ENCODE measurements around the gene EMC6.
"Not testable (repeated sequence)": the region's sequence is repeated elsewhere in the genome, so short reads cannot be mapped to it uniquely, and the experiment has no call there.

The EMC6 gene

DNA sequence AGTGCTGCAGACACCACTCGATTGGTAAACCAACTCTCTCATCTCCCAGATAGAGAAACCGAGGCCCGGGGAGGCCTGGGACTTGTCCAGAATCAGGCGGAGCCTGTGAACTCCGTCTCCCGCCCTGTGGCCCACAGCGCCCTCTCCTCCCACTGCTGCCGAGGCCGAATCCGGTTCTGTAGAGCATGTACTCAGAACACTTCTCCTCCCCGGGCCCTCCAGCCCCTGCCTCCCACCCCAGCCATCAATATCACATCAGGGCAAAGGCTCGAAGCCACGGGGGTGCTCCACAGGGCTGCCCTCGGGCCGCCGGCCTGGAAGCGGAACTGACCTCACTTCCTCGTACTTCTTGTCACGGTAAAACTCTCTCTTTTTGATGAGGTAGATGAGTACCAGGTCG lies 13.0 kb downstream of the EMC6 start:
- DNase-seq (ENCODE audit: low spot score), result no peak

DNA sequence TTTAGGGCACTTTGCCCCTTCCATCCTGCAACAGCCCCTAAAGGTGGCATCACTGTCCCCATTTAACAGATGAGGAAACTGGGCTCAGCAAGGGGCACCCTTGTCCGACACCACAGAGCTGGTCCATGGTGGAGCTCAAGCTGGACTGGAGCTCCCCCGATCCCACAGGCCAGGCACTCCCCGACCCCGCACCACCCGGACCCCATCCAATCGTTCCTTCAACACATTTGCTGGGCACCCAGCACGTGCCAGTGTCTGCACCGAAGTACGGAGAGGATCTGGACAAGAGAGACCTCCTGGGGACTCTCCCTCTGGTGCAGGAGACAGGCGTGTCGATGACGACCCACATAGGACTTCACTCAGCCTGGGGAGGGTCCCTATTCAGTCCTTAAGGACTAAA lies 13.4 kb downstream of the EMC6 start:
- no peak for DNase-seq (ENCODE audit: low spot score)

DNA sequence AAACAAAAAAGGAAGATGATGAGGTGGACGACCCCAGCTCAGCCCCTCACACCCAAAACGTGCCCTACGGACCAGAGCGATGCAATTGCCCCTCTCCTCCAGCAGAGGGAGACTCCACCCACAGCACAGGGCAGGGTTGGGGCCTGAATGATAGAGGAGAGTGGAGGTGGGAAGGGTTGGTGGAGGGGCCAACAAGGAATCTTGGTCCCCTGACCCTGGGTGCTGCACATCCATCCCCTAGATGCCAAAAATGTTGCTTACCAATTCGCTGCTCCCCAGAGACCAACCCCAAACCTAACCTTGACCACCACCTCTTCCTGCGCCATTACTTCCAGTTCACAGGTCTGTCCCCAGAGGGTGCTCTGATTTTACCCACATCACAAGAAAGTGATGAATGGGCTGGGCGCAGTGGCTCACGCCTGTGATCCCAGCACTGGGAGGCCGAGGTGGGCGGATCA lies 14.5 kb downstream of the EMC6 start:
- DNase-seq (ENCODE audit: low spot score), result no peak

DNA sequence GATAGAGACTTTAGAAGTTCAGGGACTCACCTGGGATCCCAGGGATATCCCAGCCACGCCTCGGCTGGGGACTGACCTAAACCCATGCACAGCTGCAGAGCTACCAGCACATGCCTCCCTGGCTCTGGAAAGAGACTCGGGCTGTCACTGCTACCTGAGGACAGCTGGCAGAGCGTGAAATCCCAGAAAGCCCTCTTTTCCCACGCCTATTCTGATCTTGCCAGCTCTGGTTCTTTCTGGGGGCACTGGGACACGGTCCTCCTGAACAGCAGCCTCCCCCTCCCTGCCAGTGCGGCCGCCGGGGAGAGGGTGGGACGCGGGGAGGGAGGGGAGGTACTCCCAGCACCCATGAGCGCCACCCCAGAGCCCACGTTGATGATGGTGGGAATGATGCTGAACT lies 16.6 kb downstream of the EMC6 start:
- no peak for DNase-seq (ENCODE audit: low spot score)

DNA sequence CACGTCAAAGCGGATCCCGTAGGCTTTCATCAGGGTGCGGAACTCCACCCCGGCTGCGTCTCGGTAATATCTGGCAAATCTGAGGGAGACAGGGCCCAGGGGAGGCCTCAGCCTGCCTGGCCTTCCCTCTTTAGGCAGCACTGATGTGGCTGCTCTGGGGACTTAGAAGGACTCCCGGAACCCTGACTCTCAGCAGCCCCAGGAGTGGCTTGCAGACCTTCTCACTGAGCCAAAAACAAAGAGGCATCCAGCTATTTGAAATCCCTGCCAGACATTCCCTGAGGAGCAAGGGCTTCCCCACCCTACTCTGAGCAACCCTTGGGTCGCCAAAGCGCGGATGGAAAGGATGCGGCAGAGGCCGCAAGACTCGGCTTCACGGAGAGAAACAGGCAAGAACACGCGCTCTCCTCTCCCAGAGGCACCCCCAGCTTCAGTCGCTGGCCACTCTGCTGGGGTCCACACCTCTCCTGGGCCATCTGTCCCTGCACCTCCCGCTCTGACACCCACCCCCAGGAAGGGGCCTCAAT lies 19.5 kb downstream of the EMC6 start:
- no peak for DNase-seq (ENCODE audit: low spot score)

DNA sequence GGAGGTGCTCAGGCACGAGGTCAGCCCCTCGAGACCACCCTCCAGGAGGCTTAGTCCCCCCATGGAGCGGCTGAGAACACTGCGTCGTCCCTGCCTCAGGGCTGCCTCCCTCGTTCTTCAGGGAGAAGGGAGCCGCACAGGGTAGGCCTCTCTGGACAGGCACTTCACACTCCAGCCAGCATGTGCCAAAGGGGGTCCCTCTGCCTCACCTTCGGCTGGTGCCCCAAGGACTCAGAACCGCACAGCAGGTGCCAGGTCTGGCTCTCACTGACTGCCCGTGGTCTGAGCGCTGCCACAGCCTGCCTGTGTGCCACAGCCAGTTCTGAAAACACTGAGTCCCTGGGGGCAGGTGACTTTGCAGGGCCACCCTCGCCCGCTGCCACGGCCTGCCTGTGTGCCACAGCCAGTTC lies 20.2 kb downstream of the EMC6 start:
- DNase-seq (ENCODE audit: low spot score), result no peak

DNA sequence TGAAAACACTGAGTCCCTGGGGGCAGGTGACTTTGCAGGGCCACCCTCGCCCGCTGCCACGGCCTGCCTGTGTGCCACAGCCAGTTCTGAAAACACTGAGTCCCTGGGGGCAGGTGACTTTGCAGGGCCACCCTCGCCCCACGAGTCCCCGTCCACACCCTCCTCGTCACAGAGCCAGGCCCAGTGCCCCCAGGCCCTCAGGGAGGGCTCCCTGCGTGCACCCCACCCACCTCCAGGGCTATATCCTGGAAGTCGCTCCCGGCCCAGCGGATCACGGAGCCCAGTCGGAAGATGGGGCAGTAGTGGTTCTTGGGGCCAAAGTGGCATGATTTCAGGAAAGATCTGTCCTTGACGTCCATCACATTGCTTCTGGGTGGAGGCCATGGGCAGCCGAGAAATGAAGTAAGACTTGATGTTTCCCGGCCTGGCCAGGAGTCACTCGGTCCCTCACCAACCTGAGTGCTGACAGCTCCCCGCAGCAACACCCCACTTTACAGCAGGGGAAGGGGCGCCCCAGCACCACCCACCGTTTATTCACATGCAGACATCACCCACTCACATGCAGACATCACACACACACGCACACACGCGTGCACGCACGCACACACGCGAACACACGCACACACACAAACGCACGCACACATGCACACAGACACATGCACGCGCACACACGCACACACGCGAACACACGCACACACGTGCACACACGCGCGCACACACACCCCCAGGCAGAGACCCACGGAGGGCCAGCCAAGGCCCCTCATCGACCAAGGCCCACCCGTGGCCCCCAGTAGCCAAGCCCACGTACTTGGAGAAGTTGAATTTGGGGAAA lies 20.9 kb downstream of the EMC6 start:
- no peak for DNase-seq (ENCODE audit: low spot score)

DNA sequence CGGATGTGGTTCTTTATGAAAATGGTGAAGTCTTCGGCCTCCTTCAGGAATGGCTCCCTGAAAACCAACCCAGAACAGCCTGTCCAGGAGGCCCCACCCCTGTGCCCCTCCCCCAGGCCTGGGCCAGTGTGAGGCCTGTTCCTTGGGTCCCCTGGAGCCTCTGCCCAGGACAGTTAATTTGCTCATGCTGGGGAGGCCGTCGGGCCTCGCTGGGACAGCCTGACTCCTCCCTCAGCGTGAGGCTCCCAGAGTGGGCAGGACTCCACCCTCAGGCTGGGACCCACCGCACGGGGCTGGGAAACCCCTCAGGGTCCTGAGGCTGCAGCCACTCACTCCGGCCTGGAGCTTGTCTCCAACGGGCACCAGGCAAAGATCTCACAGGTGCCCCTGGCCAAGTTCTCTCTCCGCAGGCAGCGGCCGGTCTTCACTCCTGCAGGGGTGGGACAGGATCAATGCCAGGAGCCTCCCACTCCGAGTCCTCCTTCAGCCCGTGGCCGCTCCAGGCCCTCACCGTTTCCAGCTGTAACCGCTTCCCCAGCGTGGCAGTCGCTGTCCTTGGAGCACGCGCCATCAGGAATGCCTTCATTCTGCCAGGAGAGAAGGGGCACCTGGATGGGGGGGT lies 21.6 kb downstream of the EMC6 start:
- DNase-seq (ENCODE audit: low spot score), result no peak

DNA sequence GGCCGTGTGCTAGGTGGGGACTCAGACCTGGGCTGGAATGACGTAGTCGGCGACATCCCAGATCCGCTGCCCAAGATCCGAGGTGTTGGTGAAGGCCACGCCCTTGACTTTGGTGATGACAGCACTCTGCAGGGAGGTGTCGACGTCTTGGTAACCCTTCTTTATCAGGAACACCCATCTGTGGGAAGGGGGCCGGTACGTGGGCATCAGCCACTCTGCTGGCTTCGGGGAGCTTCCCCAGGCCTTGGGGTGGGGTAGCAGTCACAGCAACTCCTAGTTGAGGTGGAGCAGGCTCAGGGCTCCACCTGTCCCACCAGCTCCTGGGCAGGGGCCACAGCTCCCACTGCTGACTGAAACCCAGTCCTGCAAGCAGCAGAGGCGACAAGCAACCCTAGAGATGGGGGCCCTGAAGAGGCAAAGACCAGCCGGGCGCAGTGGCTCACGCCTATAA lies 23.0 kb downstream of the EMC6 start:
- DNase-seq (ENCODE audit: low spot score), result no peak

DNA sequence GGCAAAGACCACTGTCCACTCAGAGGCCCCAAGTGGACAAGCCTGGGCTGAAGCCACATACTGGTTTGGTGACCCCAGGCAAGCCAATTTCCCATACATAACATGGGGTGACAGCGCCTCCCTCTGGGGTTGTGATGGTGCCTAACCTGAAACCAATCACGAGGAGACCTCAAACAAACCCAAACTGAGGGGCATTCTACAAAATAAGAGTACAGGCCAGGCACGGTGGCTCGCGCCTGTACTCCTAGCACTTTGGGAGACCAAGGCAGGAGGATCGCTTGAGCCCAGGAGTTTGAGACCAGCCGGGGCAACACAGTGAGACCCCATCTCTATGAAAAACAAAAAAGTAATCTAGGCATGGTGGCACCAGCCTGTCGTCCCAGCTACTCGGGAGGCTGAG lies 23.7 kb downstream of the EMC6 start:
- DNase-seq (ENCODE audit: low spot score), result no peak

DNA sequence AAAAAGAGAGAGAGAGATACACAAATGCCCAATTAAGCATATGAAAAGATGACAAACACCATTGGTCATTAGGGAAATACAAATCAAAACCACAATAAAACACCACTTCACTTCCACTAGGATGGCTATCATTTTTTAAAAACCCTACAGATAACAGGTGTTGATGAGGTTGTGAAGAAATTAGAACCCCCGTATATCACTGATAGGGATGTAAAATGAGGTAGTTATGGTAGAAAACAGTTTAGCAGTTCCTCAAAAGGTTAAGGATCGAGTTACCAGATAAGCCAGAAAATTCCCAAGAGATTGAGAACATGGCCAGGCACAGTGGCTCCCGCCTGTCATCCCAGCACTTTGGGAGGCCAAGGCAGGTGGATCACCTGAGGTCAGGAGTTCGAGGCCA lies 24.5 kb downstream of the EMC6 start:
- DNase-seq (ENCODE audit: low spot score), result no peak

DNA sequence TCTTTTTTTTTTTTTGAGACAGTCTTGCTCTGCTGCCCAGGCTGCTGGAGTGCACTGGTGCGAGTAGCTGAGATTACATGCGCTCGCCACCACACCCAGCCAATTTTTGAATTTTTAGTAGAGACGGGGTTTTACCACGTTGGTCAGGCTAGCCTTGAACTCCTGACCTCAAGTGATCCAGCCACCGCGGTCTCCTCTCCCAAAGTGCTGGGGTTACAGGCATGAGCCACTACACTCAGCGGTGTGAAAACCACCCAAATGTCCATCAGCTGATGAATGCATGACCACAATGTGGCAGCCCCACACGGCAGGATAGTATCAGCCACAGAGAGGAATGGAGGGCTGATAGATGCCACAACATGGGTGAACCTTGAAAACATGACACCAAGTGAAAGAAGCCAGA lies 25.2 kb downstream of the EMC6 start:
- DNase-seq (ENCODE audit: low spot score), result no peak

DNA sequence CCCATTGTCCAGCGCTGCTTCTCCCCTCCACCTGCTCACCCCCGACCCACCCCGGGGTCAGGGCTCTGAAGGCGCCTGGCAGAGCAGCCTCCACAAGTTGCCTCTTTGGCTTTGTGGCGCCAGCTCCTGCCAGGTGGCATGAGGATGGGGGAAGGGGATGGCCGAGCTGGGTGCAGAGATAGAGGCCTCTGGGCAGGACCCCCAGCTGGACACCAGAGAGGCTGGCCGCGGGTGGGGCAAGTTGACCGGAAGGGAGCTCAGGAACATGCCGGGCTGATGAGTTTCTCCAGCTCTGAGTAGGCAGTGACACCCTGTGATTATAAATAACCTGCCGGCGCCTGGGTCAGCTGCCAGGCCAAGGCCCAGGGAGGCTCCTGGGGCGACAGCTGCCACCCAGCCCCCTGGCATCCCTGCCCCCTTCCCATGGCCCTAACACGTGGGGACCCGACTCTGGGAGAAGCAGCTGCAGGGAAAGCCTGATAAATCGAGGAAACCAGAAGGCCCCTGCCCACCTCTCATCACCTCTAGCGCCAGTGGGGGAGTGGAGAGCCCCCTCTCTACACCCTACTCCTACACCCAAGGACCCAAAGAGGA lies 26.6 kb downstream of the EMC6 start:
- DNase-seq (ENCODE audit: low spot score), result no peak

DNA sequence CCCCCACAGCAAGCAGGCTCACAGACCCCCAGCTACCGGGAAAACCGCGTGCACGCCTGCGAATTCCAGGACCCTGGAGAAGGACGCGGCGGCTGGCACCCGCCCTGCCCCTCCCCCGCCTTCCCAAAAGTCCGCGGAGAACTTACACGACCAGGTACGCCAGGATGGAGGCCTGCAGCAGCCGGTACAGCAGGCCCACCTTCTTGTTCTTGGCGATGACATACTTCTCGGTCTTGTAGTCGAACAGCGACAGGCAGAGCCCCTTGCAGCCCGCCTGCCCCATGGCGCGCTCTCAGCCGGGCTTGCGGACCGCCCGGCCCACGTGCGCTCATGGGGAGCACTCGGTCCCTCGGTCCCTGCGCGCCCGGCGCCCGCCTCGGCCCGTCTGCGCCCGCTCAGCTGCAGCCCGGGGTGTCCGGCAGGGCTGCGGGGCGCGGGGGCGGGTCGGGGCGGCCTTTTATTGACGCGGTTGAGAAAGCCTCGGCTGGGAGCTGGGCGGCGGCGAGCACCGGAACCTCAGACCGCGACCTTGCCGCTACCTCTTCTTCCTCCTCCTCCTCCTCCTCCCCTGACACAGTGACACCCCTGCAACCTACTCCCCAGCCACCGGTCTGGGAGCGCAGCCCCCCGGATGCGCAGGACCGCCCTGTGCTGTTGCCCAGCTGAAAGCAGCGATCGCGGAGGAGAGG lies 27.3 kb downstream of the EMC6 start, which contains the start of gene P2RX5:
P2RX5 (minus strand) TSS at position 433 of the 689 bp plus-strand sequence; CDS start at position 283, 150 bp downstream.
- no peak for DNase-seq (ENCODE audit: low spot score)

DNA sequence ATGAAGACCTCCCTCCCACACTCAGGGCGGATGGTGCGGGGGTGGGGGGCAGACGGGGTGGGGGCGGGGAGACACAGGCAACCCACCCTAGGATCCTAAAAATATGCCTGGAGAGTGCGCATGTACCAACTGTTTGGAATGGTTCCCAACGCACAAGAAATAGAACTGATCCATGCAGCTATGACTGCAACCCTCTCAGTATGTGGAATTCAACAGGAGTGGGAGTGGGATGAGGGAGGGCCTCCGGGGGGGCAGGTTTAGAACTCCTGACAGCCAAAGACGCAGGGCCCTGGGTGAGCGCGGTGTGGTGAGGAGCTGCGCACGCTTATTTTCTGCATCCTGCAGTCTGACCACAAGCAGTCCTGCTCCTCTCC lies 28.5 kb downstream of the EMC6 start:
- DNase-seq (ENCODE audit: low spot score), result no peak

DNA sequence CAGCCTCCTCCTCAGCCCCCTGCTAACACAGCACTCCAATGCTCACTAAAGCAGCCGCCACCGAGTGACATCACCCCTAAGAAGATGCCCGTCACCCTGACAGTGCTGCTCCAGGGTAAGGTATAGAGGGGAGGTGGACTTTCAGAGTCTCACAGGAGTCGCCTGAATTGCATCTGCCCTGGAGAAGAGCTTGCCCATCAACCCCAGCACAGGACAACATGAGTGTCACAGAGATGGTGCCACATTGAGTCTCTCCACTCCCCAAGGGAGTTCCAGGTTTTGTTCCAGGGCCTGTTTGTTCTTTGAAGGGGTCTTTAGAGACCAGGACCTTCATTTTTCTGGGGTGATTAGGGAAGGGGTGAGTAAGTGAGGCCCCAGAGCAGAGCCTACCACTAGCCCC lies 29.5 kb downstream of the EMC6 start:
- no peak for DNase-seq (ENCODE audit: low spot score)

DNA sequence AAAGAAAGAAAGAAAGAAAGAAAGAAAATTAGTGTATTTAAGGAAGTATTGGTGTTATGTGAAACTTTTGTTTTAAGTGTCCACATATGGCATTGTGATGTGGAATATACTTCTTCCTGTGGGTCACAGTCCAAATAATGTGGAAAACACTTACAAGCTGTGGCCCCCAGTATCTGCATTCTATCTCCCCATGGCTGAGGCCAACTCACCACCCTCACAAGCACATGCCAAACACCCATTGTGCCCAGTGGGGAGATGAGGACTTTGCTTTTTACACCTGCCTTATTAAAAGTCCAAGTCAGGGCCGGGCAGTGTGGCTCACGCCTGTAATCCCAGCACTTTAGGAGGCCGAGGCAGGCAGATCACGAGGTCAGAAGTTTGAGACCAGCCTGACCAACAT lies 31.3 kb downstream of the EMC6 start:
- no peak for DNase-seq (ENCODE audit: low spot score)

DNA sequence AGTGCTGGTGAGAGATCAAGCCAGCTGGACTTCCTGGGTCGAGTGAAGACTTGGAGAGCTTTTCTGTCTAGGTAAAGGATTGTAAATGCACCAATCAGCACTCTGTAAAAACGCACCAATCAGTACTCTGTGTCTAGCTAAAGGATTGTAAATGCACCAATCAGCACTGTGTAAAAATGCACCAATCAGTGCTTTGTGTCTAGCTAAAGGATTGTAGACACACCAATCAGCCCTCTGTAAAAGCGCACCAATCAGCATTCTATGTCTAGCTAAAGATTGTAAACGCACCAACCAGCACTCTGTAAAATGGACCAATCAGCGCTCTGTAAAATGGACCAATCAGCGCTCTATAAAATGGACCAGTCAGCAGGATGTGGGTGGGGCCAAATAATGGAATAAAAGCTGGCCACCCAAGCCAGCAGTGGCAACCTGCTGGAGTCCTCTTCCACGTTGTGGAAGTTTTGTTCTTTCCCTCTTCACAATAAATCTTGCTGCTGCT lies 33.5 kb downstream of the EMC6 start:
- not testable (repeated sequence) for DNase-seq (ENCODE audit: low spot score)

DNA sequence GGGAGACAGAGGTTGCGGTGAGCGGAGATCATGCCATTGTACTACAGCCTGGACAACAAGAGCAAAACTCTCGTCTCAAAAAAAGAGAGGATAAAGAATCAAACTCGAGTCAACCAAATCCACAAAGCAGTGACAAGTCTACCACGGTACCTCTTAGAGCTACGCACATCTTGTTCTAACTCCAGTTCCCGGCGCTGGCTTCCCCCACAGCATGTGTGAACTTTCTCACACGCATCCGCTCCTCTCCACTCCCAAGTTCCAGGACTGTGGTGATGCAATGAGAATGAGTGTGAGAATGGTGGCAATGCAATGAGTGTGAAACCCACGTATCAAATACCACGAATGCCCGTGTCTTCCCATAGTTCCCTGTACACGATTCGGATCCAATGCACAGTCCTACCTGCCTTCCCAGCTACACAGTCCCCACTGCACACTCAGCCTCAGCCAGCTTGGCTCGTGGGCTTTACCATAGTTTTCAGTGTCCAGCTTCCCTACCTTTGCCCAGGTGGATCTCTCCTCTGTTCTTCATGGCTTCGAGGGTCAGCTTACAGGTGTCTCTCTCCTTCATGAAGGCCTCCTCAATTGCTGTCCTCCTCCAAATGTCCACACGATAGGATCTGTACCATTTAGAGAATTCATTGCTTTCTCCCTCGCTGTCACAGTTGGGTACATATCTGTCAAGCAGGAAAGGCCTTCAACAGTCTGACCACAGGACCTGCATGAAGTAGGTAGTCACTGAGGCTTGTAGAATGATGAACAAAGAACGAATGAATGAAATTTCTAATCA lies 36.5 kb downstream of the EMC6 start:
- no peak for DNase-seq (ENCODE audit: low spot score)

DNA sequence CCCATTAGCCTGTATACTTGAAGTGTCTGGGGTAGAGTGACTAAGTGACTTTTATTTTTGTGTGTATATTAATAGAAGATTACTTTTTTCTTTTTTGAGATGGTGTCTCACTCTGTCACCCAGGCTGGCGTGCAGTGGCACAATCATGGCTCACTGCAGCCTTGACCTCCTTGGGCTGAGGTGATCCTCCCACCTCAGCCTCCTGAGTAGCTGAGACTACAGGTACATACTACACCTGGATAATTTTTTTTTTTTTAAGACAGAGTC lies 37.0 kb downstream of the EMC6 start:
- DNase-seq (ENCODE audit: low spot score), result not testable (repeated sequence)

DNA sequence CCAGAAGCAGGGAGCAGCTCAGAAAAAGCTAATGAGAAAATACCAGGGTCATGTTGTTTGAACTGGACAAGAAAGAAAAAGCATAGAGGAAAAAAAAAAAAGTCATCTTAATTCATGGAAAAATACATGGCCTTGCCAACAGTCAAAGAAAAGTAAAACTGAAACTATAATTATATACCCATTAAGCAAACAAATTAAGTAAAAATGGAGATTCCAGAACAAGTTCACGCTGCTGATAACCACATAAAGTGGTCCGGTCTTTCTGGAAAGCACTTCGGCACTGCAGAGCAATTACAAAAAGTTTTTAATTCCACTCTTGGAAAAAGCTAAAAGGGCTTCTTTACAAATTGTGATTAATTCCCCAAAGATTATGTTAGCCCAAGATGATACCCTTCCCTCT lies 39.8 kb downstream of the EMC6 start:
- no peak for DNase-seq (ENCODE audit: low spot score)

DNA sequence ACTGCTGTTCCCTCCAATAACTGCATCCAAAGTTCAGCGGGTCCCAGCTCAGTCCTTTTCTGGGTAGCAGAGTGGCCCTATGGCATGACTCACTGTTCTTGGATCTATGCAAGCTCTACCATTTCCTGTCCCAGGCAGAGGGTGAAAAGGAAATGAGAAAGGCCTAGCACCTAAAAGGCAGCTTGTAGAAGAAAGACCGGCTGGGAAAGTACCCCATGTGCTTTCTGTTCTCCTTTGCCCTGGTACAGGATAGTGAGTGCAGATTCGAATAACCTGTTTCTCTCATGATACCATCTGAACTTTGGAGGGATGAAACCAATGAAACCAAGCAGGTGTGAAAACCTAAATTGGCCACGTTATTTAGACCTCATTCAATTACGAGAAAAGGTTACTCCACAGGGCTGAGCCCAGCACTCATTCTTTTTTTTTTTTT lies 42.4 kb downstream of the EMC6 start:
- peak; percentile 41 for DNase-seq (ENCODE audit: low spot score)
